Measurements from ENCODE around the gene SST.

DNA sequence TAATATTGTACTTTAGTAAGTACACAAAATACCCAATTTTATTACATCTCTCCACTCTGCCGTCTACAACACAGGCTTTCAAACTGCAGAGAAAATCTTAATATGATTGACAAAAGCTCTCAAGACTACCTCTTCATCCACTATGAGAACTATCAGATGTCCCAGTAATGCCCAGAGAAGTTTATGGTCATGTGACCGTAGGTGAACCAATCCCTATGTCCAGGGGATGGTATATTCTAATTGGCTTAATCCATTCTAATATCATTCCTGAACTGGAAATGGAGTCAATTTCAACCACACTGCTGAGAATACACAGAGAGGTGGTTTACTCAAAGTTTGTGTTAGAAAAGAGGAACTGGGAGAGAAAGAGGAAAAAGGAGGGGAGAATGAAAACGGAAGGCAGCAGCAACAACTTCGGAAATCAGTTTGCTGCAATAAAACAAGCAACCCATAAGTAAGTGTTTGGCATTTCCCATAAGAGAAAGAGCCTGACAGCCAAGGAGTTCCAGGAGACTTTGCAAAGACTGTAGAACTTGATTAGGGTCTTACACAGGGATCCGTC lies 7.3 kb downstream of the SST start:
- TF ChIP-seq, protein P1, sequence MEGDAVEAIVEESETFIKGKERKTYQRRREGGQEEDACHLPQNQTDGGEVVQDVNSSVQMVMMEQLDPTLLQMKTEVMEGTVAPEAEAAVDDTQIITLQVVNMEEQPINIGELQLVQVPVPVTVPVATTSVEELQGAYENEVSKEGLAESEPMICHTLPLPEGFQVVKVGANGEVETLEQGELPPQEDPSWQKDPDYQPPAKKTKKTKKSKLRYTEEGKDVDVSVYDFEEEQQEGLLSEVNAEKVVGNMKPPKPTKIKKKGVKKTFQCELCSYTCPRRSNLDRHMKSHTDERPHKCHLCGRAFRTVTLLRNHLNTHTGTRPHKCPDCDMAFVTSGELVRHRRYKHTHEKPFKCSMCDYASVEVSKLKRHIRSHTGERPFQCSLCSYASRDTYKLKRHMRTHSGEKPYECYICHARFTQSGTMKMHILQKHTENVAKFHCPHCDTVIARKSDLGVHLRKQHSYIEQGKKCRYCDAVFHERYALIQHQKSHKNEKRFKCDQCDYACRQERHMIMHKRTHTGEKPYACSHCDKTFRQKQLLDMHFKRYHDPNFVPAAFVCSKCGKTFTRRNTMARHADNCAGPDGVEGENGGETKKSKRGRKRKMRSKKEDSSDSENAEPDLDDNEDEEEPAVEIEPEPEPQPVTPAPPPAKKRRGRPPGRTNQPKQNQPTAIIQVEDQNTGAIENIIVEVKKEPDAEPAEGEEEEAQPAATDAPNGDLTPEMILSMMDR (IDR thresholded peaks at IDR 0.05): no peak
- TF ChIP-seq POLR2A (IDR thresholded peaks at IDR 0.05): no peak
